GM21381 (cell line): ENCODE measurements around the gene ANKRD12.

Experiments used
- ATAC-seq: cut with Tn5 transposase; IDR thresholded peaks from one replicate; pipeline ENCODE4 v1.9.1; 2021; ENCODE audit warnings: mild to moderate bottlenecking, moderate library complexity; ENCODE audit not compliant: unreplicated experiment

Gene ANKRD12

DNA sequence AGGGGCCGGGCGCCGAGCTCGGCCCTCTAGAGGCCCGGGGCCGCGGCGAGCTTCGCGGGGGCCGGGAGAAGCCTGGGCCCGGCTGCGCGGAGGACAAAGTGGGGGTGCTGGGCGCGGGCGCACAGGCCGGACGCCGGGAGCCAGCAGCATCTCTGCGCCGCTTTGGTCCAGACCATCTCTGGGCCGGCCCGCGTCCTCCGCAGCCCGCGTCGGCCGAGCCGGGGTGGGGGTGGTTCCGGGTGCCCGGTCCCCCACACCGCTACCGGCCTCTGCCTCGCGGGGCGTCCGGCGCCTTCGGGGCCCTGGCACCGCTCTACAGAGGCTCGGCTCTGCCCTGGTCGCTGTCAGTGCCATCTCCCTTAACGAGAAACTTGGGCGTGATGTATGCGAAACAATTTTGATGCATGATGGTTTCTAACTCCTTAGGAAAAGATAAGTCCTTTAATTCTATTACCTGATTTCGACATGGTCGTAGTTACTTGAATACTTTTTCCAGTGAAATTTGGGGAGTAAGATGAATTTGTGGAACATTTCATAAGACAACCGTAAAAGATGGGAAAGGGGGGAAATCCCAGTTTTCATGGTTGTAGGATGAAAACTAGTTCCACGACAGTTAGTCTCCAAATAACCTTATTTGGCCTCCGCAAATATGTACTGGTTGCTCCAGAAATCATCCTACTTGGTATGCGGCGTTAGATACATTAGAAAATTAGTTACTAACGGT lies 198.6 kb downstream of the ANKRD12 start:
- peak; percentile 40 for ATAC-seq
